Measurements from ENCODE around the gene CUX1. TPM values are rescaled to one million over a fixed set of nuclear protein-coding genes. Genes with fewer than 3 reads are reported as not detected.

The CUX1 gene
- total and polyA plus RNA-seq, 2 donors (not counting 1 experiment from before 2014, with no cell fraction given), result 10.8 to 86.5 TPM

- TF ChIP-seq, protein P1, sequence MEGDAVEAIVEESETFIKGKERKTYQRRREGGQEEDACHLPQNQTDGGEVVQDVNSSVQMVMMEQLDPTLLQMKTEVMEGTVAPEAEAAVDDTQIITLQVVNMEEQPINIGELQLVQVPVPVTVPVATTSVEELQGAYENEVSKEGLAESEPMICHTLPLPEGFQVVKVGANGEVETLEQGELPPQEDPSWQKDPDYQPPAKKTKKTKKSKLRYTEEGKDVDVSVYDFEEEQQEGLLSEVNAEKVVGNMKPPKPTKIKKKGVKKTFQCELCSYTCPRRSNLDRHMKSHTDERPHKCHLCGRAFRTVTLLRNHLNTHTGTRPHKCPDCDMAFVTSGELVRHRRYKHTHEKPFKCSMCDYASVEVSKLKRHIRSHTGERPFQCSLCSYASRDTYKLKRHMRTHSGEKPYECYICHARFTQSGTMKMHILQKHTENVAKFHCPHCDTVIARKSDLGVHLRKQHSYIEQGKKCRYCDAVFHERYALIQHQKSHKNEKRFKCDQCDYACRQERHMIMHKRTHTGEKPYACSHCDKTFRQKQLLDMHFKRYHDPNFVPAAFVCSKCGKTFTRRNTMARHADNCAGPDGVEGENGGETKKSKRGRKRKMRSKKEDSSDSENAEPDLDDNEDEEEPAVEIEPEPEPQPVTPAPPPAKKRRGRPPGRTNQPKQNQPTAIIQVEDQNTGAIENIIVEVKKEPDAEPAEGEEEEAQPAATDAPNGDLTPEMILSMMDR (IDR thresholded peaks at IDR 0.05), result no peak
- no peak for TF ChIP-seq EZH2 (IDR thresholded peaks at IDR 0.05; ENCODE audit: borderline replicate concordance, insufficient read depth, low read depth, low read length, poor library complexity, severe bottlenecking)
- H3K4me3 ChIP-seq (ENCODE audit: control extremely low read depth in 1 of 5, extremely low read depth in 1 of 5, insufficient read depth in 1 of 5, low read depth in 2 of 5, low read length in 4 of 5), result no peak overlapping the region
- no peak overlapping the region for H3K27ac Mint-ChIP-seq
- ChIA-PET CTCF (no interaction called here), POLR2A (no interaction called here)
- H3K9ac ChIP-seq (ENCODE audit: low read length), result no peak overlapping the region
- 96% methylated on average over 8 of the region's 14 CpGs for WGBS (ENCODE audit: insufficient coverage)
- no peak overlapping the region for H3K27ac ChIP-seq (ENCODE audit: low read length in 2 of 2)
- H3K4me3 Mint-ChIP-seq, result no peak overlapping the region
- H3K9me3 Mint-ChIP-seq (ENCODE audit: insufficient read depth), result no peaks in the 10 kb centered on the region
- no peaks in the 10 kb centered on the region for H3K27me3 Mint-ChIP-seq
- H3K4me2 ChIP-seq (replicated peaks; ENCODE audit: low read depth, low read length, poor library complexity, severe bottlenecking), result no peak overlapping the region
- H3K4me1 Mint-ChIP-seq, result no peaks in the 10 kb centered on the region
- intact Hi-C loops (cut with micrococcal nuclease), result no loop called here
- no peaks in the 10 kb centered on the region for H3K79me2 ChIP-seq (ENCODE audit: control insufficient read depth, insufficient read depth, low read length)
- H4K20me1 ChIP-seq (ENCODE audit: control insufficient read depth, insufficient read depth, low read length, poor library complexity, severe bottlenecking), result no peaks in the 10 kb centered on the region
- H3K4me1 ChIP-seq (ENCODE audit: control insufficient read depth in 2 of 2, insufficient read depth in 2 of 2, low read length in 2 of 2), result no peaks in the 10 kb centered on the region
- H3K9me3 ChIP-seq (ENCODE audit: control extremely low read depth in 1 of 3, control insufficient read depth in 2 of 3, insufficient read depth in 1 of 3, low read length in 2 of 3), result no peaks in the 10 kb centered on the region
- peaks cover 0 to 17% of the 10 kb centered on the region in 2 experiments for H3K36me3 ChIP-seq (replicated peaks in 1 of 2; ENCODE audit: control extremely low read depth in 1 of 2, control insufficient read depth in 1 of 2, extremely low read depth in 1 of 2, insufficient read depth in 2 of 2, low read length in 1 of 2)
- H2AFZ ChIP-seq (ENCODE audit: insufficient read depth, low read depth, low read length, poor library complexity, severe bottlenecking), result no peak overlapping the region
- ATAC-seq (ENCODE audit: low read depth) (no peak), DNase-seq (no peak)
- H3K27me3 ChIP-seq (replicated peaks in 1 of 4; ENCODE audit: control extremely low read depth in 1 of 4, control insufficient read depth in 3 of 4, insufficient read depth in 4 of 4, low read length in 3 of 4), result no peaks in the 10 kb centered on the region
Observed at GRCh38 chr7:102169651-102170392, 352.4 kb downstream of the CUX1 start.

DNA sequence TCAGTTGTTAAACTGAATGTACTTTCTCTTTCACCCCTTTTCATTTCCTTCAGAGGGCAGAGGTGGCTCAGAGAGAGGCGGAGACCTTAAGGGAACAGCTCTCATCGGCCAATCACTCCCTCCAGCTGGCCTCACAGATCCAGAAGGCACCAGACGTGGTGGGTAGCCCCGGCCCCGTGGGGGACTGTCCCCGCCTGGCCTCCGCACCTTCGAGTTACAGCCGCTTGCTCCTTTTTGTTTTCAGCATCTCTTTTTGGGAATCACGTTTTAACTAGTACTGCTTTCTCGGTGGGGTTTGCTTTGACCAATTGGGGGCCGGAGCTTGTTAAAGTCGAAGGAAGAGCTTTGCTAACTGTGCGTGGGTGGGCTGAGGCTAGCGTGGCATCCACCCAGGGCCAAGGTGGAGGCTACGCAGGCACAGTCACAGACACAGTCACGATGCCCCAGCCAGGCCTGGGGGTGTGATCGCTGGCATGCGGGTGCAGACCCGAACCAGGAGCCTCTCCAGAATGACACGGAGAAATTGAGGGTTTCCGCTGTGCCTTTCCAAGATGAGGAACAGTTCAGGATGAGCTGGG lies 353.1 kb downstream of the CUX1 start:
- no peaks in the 10 kb centered on the region for H4K20me1 ChIP-seq (ENCODE audit: control insufficient read depth, insufficient read depth, low read length, poor library complexity, severe bottlenecking)
- ChIA-PET POLR2A (no interaction called here), CTCF (interaction anchor here (0.7 kb wide), 1 partner anchor 527 kb away, joined by 4 read pairs; no protein-coding TSS in a partner anchor)
- H3K79me2 ChIP-seq (ENCODE audit: control insufficient read depth, insufficient read depth, low read length), result no peaks in the 10 kb centered on the region
- peaks cover 0 to 16% of the 10 kb centered on the region in 2 experiments for H3K36me3 ChIP-seq (replicated peaks in 1 of 2; ENCODE audit: control extremely low read depth in 1 of 2, control insufficient read depth in 1 of 2, extremely low read depth in 1 of 2, insufficient read depth in 2 of 2, low read length in 1 of 2)
- Mint-ChIP-seq H3K4me1 (no peaks in the 10 kb centered on the region), H3K27me3 (no peaks in the 10 kb centered on the region), H3K27ac (no peak overlapping the region), H3K9me3 (ENCODE audit: insufficient read depth) (no peaks in the 10 kb centered on the region), H3K4me3 (no peak overlapping the region)
- H2AFZ ChIP-seq (ENCODE audit: insufficient read depth, low read depth, low read length, poor library complexity, severe bottlenecking), result no peak overlapping the region
- intact Hi-C loops (cut with micrococcal nuclease), result no loop called here
- no peak for DNase-seq
- H3K4me3 ChIP-seq (ENCODE audit: control extremely low read depth in 1 of 5, extremely low read depth in 1 of 5, insufficient read depth in 1 of 5, low read depth in 2 of 5, low read length in 4 of 5), result no peak overlapping the region
- H3K9ac ChIP-seq (ENCODE audit: low read length), result no peak overlapping the region
- WGBS (ENCODE audit: insufficient coverage), result 95% methylated on average over 20 of the region's 22 CpGs
- TF ChIP-seq, protein P1 (IDR thresholded peaks at IDR 0.05), result no peak
- no peak for TF ChIP-seq EZH2 (IDR thresholded peaks at IDR 0.05; ENCODE audit: borderline replicate concordance, insufficient read depth, low read depth, low read length, poor library complexity, severe bottlenecking)
- H3K9me3 ChIP-seq (ENCODE audit: control extremely low read depth in 1 of 3, control insufficient read depth in 2 of 3, insufficient read depth in 1 of 3, low read length in 2 of 3), result no peaks in the 10 kb centered on the region
- H3K27me3 ChIP-seq (replicated peaks in 1 of 4; ENCODE audit: control extremely low read depth in 1 of 4, control insufficient read depth in 3 of 4, insufficient read depth in 4 of 4, low read length in 3 of 4), result no peaks in the 10 kb centered on the region
- H3K27ac ChIP-seq (ENCODE audit: low read length in 2 of 2), result no peak overlapping the region
- no peak overlapping the region for H3K4me2 ChIP-seq (replicated peaks; ENCODE audit: low read depth, low read length, poor library complexity, severe bottlenecking)
- ATAC-seq (ENCODE audit: low read depth), result no peak
- no peaks in the 10 kb centered on the region for H3K4me1 ChIP-seq (ENCODE audit: control insufficient read depth in 2 of 2, insufficient read depth in 2 of 2, low read length in 2 of 2)
